K562 (cell line): ENCODE results near the gene MAN1A1. TPM values are rescaled to one million over a fixed set of nuclear protein-coding genes. Genes with fewer than 3 reads are reported as not detected.

Source experiments
- BMI1 ChIP-seq: fragments of 150-350 bp; IDR thresholded peaks from 2 replicates; pipeline ENCODE4 v1.6.1; 2014; ENCODE audit warnings: low read length
- BRD9 ChIP-seq: fragments of 450-650 bp; IDR thresholded peaks from 2 replicates; pipeline ENCODE4 v1.6.1; 2018; ENCODE audit warnings: low read depth; ENCODE audit not compliant: partially characterized antibody
- DMBX1 ChIP-seq: fragments of 250-450 bp; sonication (Bioruptor Pico); IDR thresholded peaks from 2 replicates; pipeline ENCODE4 v1.8.0; 2022; ENCODE audit warnings: inconsistent platforms, mild to moderate bottlenecking, moderate library complexity, borderline replicate concordance
- ETV1 ChIP-seq: fragments of 450-650 bp; conservative IDR thresholded peaks from 2 replicates; pipeline ENCODE4 v1.6.1; 2016; ENCODE audit warnings: missing genetic modification characterization, control low read depth, low read depth, missing compliant biosample characterization
- FOXK2 ChIP-seq, 2 experiments: fragments of 450-650 bp; IDR thresholded peaks in 1 of 2; conservative IDR thresholded peaks in 1 of 2; 2 replicates each; pipeline ENCODE4 v1.6.1; 2016; ENCODE audit warnings: low read depth in 2 of 2, mild to moderate bottlenecking in 1 of 2
- GTF2E2 ChIP-seq: fragments of 200-800 bp; sonication (Bioruptor generic); IDR thresholded peaks from 2 replicates; pipeline ENCODE4 v1.6.1; 2016; ENCODE audit warnings: missing genetic modification characterization, missing compliant biosample characterization
- LARP7 ChIP-seq: fragments of 450-650 bp; IDR thresholded peaks from 2 replicates; pipeline ENCODE4 v1.6.1; 2016
- NR2F6 ChIP-seq: fragments of 450-650 bp; formaldehyde crosslinking; IDR thresholded peaks from 2 replicates; pipeline ENCODE4 v1.4.0; 2020; ENCODE audit warnings: mild to moderate bottlenecking
- PHF21A ChIP-seq: fragments of 450-650 bp; IDR thresholded peaks from 2 replicates; pipeline ENCODE4 v1.6.1; 2017; ENCODE audit warnings: low read depth, borderline replicate concordance
- POLR2H ChIP-seq: IDR thresholded peaks from 2 replicates; pipeline ENCODE4 v1.6.1; 2016; ENCODE audit warnings: missing genetic modification characterization, low read depth, mild to moderate bottlenecking, control low read depth, missing compliant biosample characterization, moderate library complexity
- PTBP1 ChIP-seq: fragments of 200-400 bp; formaldehyde crosslinking; IDR thresholded peaks from 2 replicates; pipeline ENCODE4 v1.6.1; 2017; ENCODE audit warnings: low read depth, low read length
- RBM34 ChIP-seq: fragments of 200-400 bp; formaldehyde crosslinking; IDR thresholded peaks from 2 replicates; pipeline ENCODE4 v1.6.1; 2018; ENCODE audit warnings: low read length, borderline replicate concordance; ENCODE audit not compliant: insufficient read depth
- SMARCC2 ChIP-seq: fragments of 450-650 bp; IDR thresholded peaks from 2 replicates; pipeline ENCODE4 v1.6.1; 2017; ENCODE audit warnings: antibody characterized with exemption, moderate library complexity, mild to moderate bottlenecking, low read depth
- SREBF1 ChIP-seq: fragments of 150-350 bp; IDR thresholded peaks from 2 replicates; pipeline ENCODE4 v1.6.1; 2014; ENCODE audit warnings: antibody characterized with exemption, low read depth, low read length, borderline replicate concordance
- TSC22D4 ChIP-seq: fragments of 450-650 bp; IDR thresholded peaks from 2 replicates; pipeline ENCODE4 v1.6.1; 2016; ENCODE audit warnings: missing genetic modification characterization, missing biosample characterization, control low read depth
- ZBED1 ChIP-seq: IDR thresholded peaks from 2 replicates; pipeline ENCODE4 v1.6.1; 2014
- ZNF311 ChIP-seq: fragments of 250-450 bp; sonication (Bioruptor Pico); IDR thresholded peaks from 2 replicates; pipeline ENCODE4 v1.4.0; 2020; ENCODE audit warnings: mild to moderate bottlenecking, moderate library complexity
- ZNF699 ChIP-seq: fragments of 250-450 bp; sonication (Bioruptor Pico); IDR thresholded peaks from 2 replicates; pipeline ENCODE4 v1.8.0; 2021; ENCODE audit warnings: mild to moderate bottlenecking, moderate library complexity; ENCODE audit not compliant: insufficient replicate concordance
- polyA plus RNA-seq, 8 experiments: library from polyadenylated mRNA; depleted of rRNA in 4 of 8; stranded (reverse) in 5 of 8; unstranded in 3 of 8; fragments of >200 nt; fragmentation: Nextera tagmentation in 2 of 8; fragmentation: Illumina TruSeq in 1 of 8; extraction: Ambion mirVana in 2 of 8; extraction: Trizol in 1 of 8; gene quantifications; 2 replicates each; pipeline versions ENCODE4 v1.2.1 to v1.2.3, GENCODE V29; 2011 to 2014; ENCODE audit warnings: inconsistent platforms in 1 of 8, missing spikeins in 1 of 8
- total RNA-seq, 7 experiments: library from RNA; depleted of rRNA in 6 of 7; stranded (reverse); fragments of >200 nt in 6 of 7; fragmentation: Illumina TruSeq in 2 of 7; extraction: Trizol in 2 of 7; gene quantifications; 2 replicates each; pipeline versions ENCODE4 v1.2.1 to v1.2.3, GENCODE V29; 2011 to 2021; ENCODE audit warnings: low replicate concordance in 1 of 7
- TF ChIP-seq, protein P1 (sequence below): fragments of 200-800 bp; sonication (Bioruptor generic); IDR thresholded peaks from 2 replicates; pipeline ENCODE4 v1.6.1; 2017; ENCODE audit warnings: missing genetic modification characterization, missing compliant biosample characterization
- TF ChIP-seq, protein P2 (sequence below), 2 experiments: fragments of 450-650 bp in 1 of 2; sonication (generic) in 1 of 2; formaldehyde crosslinking in 1 of 2; IDR thresholded peaks in 1 of 2; conservative IDR thresholded peaks in 1 of 2; 2 replicates each; pipeline versions ENCODE4 v1.6.1 to v1.8.1; 2016 to 2023; ENCODE audit warnings: mild to moderate bottlenecking in 2 of 2, moderate library complexity in 2 of 2, inconsistent platforms in 1 of 2, missing genetic modification reagents in 1 of 2
- TF ChIP-seq, protein P3 (sequence below): fragments of 250-450 bp; sonication (Bioruptor Pico); IDR thresholded peaks from 2 replicates; pipeline ENCODE4 v1.8.0; 2021; ENCODE audit warnings: moderate library complexity, mild to moderate bottlenecking, inconsistent platforms
- TF ChIP-seq, protein P4 (sequence below): fragments of 450-650 bp; IDR thresholded peaks from 2 replicates; pipeline ENCODE4 v1.6.1; 2018; ENCODE audit warnings: mild to moderate bottlenecking, low read depth; ENCODE audit not compliant: partially characterized antibody
- TF ChIP-seq, protein P5 (sequence below): fragments of 250-450 bp; sonication (Bioruptor Pico); IDR thresholded peaks from 2 replicates; pipeline ENCODE4 v1.4.0; 2020; ENCODE audit warnings: mild to moderate bottlenecking

Gene MAN1A1
- total and polyA plus RNA-seq, 9 of the 15 experiments (the other 6 are each of a cell fraction or from before 2014, with no cell fraction given), result 24.5 to 78.4 (median 59.7) TPM

DNA sequence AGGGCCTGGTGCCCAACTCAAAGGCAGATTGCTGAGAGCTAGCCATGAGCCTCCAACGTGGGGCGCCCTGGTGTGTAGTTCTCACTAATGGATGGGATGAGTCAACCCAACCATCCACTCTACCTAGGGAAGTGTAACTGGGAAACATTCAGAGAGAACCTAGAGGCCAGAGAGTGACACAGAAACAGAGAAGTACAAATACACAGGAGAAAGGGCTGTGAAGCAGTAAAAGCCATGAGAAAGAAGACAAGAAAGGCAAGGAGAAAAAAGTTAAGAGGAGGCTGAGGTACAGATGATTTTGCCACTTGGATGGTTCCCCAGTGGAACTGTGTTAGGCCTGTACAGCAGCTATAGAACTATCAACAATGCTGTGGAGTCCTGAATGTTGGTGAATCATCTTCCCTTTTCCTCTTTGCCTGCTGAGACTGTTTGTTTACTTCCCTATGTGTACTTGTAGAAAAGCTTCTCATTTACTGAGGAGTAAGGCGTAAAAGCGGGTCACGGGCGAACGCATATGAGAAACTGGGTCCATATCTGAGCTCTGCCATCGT, 39.0 kb downstream of the MAN1A1 start (continued):
- TF ChIP-seq, protein P1, sequence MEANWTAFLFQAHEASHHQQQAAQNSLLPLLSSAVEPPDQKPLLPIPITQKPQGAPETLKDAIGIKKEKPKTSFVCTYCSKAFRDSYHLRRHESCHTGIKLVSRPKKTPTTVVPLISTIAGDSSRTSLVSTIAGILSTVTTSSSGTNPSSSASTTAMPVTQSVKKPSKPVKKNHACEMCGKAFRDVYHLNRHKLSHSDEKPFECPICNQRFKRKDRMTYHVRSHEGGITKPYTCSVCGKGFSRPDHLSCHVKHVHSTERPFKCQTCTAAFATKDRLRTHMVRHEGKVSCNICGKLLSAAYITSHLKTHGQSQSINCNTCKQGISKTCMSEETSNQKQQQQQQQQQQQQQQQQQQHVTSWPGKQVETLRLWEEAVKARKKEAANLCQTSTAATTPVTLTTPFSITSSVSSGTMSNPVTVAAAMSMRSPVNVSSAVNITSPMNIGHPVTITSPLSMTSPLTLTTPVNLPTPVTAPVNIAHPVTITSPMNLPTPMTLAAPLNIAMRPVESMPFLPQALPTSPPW (CRISPR knock-in tag), result no peak
- TF ChIP-seq, protein P2, sequence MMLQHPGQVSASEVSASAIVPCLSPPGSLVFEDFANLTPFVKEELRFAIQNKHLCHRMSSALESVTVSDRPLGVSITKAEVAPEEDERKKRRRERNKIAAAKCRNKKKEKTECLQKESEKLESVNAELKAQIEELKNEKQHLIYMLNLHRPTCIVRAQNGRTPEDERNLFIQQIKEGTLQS (IDR thresholded peaks at IDR 0.05), result peak; percentile 70
- TF ChIP-seq, protein P2 (CRISPR knock-in tag; conservative IDR thresholded peaks at IDR 0.05), result no peak
- TF ChIP-seq, protein P3, sequence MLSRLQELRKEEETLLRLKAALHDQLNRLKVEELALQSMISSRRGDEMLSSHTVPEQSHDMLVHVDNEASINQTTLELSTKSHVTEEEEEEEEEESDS (CRISPR knock-in tag), result no peak
- TF ChIP-seq, protein P4, sequence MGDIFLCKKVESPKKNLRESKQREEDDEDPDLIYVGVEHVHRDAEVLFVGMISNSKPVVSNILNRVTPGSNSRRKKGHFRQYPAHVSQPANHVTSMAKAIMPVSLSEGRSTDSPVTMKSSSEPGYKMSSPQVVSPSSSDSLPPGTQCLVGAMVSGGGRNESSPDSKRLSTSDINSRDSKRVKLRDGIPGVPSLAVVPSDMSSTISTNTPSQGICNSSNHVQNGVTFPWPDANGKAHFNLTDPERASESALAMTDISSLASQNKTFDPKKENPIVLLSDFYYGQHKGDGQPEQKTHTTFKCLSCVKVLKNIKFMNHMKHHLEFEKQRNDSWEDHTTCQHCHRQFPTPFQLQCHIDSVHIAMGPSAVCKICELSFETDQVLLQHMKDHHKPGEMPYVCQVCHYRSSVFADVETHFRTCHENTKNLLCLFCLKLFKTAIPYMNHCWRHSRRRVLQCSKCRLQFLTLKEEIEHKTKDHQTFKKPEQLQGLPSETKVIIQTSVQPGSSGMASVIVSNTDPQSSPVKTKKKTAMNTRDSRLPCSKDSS, result no peak
- TF ChIP-seq PHF21A (no peak), PTBP1 (no peak), SMARCC2 (no peak), ZNF311 (CRISPR knock-in tag) (no peak), DMBX1 (CRISPR knock-in tag) (peak; percentile 66; the same call in 1 of the 2 replicates), SREBF1 (no peak), NR2F6 (CRISPR knock-in tag) (no peak), LARP7 (no peak), ZNF699 (CRISPR knock-in tag) (no peak), POLR2H (no peak), GTF2E2 (no peak; the same call in 1 of the 2 replicates), TSC22D4 (tag) (no peak), FOXK2 (conservative IDR thresholded peaks at IDR 0.05 in 1 of 2, IDR thresholded peaks at IDR 0.05 in 1 of 2; ENCODE audit: low read depth in 2 of 2) (peak in 1 of 2 experiments; percentile 45; a peak in 2 of 4 replicates), ETV1 (tag) (no peak), BMI1 (no peak), RBM34 (no peak), BRD9 (no peak), ZBED1 (no peak)
- TF ChIP-seq, protein P5, sequence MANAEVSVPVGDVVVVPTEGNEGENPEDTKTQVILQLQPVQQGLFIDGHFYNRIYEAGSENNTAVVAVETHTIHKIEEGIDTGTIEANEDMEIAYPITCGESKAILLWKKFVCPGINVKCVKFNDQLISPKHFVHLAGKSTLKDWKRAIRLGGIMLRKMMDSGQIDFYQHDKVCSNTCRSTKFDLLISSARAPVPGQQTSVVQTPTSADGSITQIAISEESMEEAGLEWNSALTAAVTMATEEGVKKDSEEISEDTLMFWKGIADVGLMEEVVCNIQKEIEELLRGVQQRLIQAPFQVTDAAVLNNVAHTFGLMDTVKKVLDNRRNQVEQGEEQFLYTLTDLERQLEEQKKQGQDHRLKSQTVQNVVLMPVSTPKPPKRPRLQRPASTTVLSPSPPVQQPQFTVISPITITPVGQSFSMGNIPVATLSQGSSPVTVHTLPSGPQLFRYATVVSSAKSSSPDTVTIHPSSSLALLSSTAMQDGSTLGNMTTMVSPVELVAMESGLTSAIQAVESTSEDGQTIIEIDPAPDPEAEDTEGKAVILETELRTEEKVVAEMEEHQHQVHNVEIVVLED (CRISPR knock-in tag), result no peak
